GM20000 (cell line): ENCODE results near the gene ALG8.

ENCODE experiments used
- DNase-seq: peaks from one replicate; pipeline ENCODE4 v3.0.0; 2012; ENCODE audit warnings: low spot score
- CTCF ChIP-seq: IDR thresholded peaks from 2 replicates; pipeline ENCODE4 v1.5.1; 2012; ENCODE audit warnings: mild to moderate bottlenecking, control low read depth; ENCODE audit errors: extremely low read depth, missing control alignments

The ALG8 gene

GRCh38 chr11:78166855-78167469, 27.5 kb upstream of the ALG8 start:
- DNase-seq: no peak
- no peak for TF ChIP-seq CTCF

GRCh38 chr11:78164471-78164870, 25.0 kb upstream of the ALG8 start:
- DNase-seq: no peak
- TF ChIP-seq CTCF: no peak

GRCh38 chr11:78163828-78164227, 24.4 kb upstream of the ALG8 start:
- no peak for TF ChIP-seq CTCF
- DNase-seq: no peak

GRCh38 chr11:78161962-78162371, 22.5 kb upstream of the ALG8 start:
- no peak for TF ChIP-seq CTCF
- no peak for DNase-seq

- no peak for DNase-seq
- TF ChIP-seq CTCF: no peak
Measured at GRCh38 chr11:78161346-78161745, 21.9 kb upstream of the ALG8 start.

- no peak for TF ChIP-seq CTCF
- DNase-seq: no peak
Measured at GRCh38 chr11:78160557-78160956, 21.1 kb upstream of the ALG8 start.

- no peak for TF ChIP-seq CTCF
- DNase-seq: no peak
Measured at GRCh38 chr11:78158987-78159652, 19.7 kb upstream of the ALG8 start.
